Activated B cell treated with CpG ODN at 0.5 μM for 24 hours (primary cell): ENCODE data around the gene IGF1R. TPM values are rescaled to one million over a fixed set of nuclear protein-coding genes. Genes with fewer than 3 reads are reported as not detected.

Experiments used
- ATAC-seq: fragments of 200-7000 bp; cut with Tn5 transposase; one replicate; pipeline ENCODE4 v1.10.0; 2021; ENCODE audit warnings: low read depth, mild to moderate bottlenecking, moderate library complexity
- CTCF ChIA-PET: fragments of 350-600 bp; sonication (Branson Sonifier 250); formaldehyde crosslinking; loops from one replicate; lab custom pipeline; 2021; ENCODE audit warnings: antibody characterized with exemption; lab: Charles Lee
- POLR2A ChIA-PET: fragments of 350-600 bp; sonication (Branson Sonifier 250); formaldehyde crosslinking; loops from one replicate; lab custom pipeline; 2021; ENCODE audit warnings: antibody characterized with exemption; lab: Charles Lee
- DNase-seq: peaks from one replicate; pipeline ENCODE4 v3.0.0; 2022
- H3K27ac Mint-ChIP-seq: one replicate; pipeline ENCODE4 v1.8.0; 2020; ENCODE audit warnings: mixed read lengths
- H3K27me3 Mint-ChIP-seq: one replicate; pipeline ENCODE4 v1.8.0; 2021; ENCODE audit warnings: mixed read lengths
- H3K36me3 Mint-ChIP-seq: one replicate; pipeline ENCODE4 v1.8.0; 2021; ENCODE audit warnings: low read depth, mixed read lengths
- H3K4me1 Mint-ChIP-seq: one replicate; pipeline ENCODE4 v1.8.0; 2021; ENCODE audit warnings: mixed read lengths
- H3K4me3 Mint-ChIP-seq: one replicate; pipeline ENCODE4 v1.8.0; 2020; ENCODE audit warnings: mild to moderate bottlenecking, mixed read lengths
- H3K9me3 Mint-ChIP-seq: one replicate; pipeline ENCODE4 v1.8.0; 2020; ENCODE audit warnings: mixed read lengths
- intact Hi-C: fragments of 100-400 bp; cut with micrococcal nuclease; formaldehyde crosslinking; loops from one replicate; pipeline ENCODE4 v1.15.1; 2024
- total RNA-seq: library from RNA; stranded (reverse); gene quantifications from 2 replicates; pipeline ENCODE4 v1.2.3, GENCODE V29; 2022
- TF ChIP-seq, protein P1 (sequence below): fragments of 200-600 bp; IDR thresholded peaks from one replicate; pipeline ENCODE4 v1.8.0; 2022; ENCODE audit warnings: antibody characterized with exemption, mild to moderate bottlenecking

The IGF1R gene
- total RNA-seq, 1 donor from 2014 or later = 6.7 TPM

DNA sequence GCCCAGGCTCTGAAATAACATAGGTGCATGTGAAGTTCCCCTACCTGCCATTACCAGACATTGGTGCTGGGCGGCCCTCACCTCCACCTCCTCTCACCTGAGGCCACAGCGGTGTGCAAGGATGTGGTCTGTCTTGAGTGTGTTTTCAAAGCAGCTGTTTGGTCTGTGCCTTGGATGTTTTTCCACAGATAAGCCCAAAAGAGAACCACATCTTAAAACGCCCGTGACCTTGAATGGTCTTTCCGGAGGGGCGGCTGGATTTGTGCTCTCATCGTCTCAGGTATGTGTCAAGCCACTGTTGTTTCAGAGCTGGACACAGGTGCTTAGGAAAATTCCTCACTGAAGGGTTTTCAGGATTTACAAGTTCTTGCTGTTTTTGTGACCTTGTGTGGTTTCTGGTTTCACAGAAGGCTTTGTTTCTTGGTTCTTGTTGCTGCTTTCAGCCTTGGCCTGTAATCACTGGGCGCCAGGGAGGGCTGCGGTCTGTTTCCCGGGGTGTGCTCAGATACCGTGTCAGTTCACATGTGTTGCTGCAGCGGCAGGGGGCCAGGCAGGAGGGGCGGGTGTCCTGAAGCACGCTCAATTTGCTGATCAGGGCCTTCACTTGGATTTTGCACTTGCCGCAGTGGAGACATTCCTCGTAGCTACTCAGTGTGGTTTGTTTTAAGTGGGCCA is 128.4 kb downstream of the IGF1R start:
- ChIA-PET CTCF (no interaction called here), POLR2A (no interaction called here)
- Mint-ChIP-seq H3K4me1 (peaks cover 25% of the 10 kb centered on the region), H3K36me3 (no peaks in the 10 kb centered on the region), H3K9me3 (no peaks in the 10 kb centered on the region), H3K4me3 (no peak overlapping the region), H3K27ac (no peak overlapping the region), H3K27me3 (peaks cover 18% of the 10 kb centered on the region)
- TF ChIP-seq, protein P1, sequence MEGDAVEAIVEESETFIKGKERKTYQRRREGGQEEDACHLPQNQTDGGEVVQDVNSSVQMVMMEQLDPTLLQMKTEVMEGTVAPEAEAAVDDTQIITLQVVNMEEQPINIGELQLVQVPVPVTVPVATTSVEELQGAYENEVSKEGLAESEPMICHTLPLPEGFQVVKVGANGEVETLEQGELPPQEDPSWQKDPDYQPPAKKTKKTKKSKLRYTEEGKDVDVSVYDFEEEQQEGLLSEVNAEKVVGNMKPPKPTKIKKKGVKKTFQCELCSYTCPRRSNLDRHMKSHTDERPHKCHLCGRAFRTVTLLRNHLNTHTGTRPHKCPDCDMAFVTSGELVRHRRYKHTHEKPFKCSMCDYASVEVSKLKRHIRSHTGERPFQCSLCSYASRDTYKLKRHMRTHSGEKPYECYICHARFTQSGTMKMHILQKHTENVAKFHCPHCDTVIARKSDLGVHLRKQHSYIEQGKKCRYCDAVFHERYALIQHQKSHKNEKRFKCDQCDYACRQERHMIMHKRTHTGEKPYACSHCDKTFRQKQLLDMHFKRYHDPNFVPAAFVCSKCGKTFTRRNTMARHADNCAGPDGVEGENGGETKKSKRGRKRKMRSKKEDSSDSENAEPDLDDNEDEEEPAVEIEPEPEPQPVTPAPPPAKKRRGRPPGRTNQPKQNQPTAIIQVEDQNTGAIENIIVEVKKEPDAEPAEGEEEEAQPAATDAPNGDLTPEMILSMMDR = no peak
- DNase-seq (no peak), ATAC-seq (peak; percentile 53)
- intact Hi-C loops = loop anchor here (5.0 kb wide), 2 partner anchors 124 to 981 kb away; no protein-coding TSS in a partner anchor

DNA sequence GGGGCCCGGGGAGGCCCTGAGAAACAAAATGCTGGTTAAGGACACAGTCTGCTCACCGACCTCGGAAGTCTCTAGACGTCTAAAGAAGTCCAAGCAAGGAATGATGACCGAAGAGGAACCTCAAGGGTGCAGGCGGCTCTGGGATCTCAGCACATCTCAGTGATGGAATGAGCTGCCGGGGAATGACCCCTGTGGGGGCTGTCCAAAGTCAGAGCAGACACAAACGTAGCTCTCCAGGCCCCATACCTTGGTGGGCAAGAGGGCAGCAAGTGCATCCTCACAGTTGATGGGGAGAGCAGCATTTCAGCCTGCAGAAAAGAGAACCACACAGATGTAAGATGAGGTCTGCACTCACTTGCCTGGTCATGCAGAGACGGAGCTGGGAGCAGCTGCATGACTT is 129.1 kb downstream of the IGF1R start:
- peaks cover 25% of the 10 kb centered on the region for H3K4me1 Mint-ChIP-seq
- DNase-seq (no peak), ATAC-seq (no peak)
- no peak overlapping the region for H3K27ac Mint-ChIP-seq
- TF ChIP-seq, protein P1 = no peak
- peaks cover 17% of the 10 kb centered on the region for H3K27me3 Mint-ChIP-seq
- ChIA-PET POLR2A (no interaction called here), CTCF (interaction anchor here (4.4 kb wide), 1 partner anchor 104 kb away, joined by 45 read pairs; no protein-coding TSS in a partner anchor)
- no peaks in the 10 kb centered on the region for H3K9me3 Mint-ChIP-seq
- H3K4me3 Mint-ChIP-seq = no peak overlapping the region
- intact Hi-C loops = loop anchor here (5.0 kb wide), 2 partner anchors 125 to 980 kb away; no protein-coding TSS in a partner anchor
- no peaks in the 10 kb centered on the region for H3K36me3 Mint-ChIP-seq

DNA sequence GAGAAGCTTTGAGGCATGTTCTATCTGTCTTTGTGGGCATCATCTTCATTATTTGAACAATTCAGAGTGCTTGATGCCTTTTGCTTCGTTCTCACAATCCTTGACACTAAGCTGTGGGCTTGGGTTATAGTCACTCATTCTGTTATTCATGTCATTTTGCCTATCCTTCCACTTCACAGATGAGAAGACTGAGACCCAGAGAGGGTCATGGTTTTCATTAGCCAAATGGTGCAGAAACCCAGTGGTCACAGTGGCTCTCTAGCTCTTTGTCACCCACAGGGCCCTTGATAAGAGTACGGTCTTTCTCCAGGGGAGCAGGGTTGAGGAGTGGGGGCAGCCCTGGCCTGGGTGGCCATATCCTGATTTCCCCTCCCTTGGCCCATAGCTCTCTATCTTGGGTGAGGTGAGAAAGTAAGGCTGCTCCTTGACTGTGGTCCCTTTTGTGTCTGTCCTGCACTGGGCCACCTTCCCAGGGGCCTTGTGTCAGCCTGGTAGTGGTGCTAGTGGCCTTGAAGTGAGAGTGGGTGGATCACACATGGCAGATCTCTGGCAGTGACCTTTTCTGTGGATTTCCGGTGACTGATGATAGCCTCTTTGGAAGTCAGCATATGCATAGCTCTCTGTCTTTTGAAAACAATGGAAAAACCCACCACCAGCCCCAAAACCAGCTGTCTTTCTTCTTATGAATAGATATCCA is 130.1 kb downstream of the IGF1R start:
- peaks cover 17% of the 10 kb centered on the region for H3K27me3 Mint-ChIP-seq
- POLR2A ChIA-PET = no interaction called here
- H3K9me3 Mint-ChIP-seq = no peaks in the 10 kb centered on the region
- no peak for ATAC-seq
- TF ChIP-seq, protein P1 = no peak
- CTCF ChIA-PET = interaction anchor here (0.9 to 4.4 kb wide), 5 partner anchors 13 to 281 kb away, joined by 3 to 45 read pairs (median 3); no protein-coding TSS in a partner anchor
- H3K36me3 Mint-ChIP-seq = no peaks in the 10 kb centered on the region
- peaks cover 25% of the 10 kb centered on the region for H3K4me1 Mint-ChIP-seq
- no peak overlapping the region for H3K27ac Mint-ChIP-seq
- no peak overlapping the region for H3K4me3 Mint-ChIP-seq
- DNase-seq = no peak
- intact Hi-C loops = loop anchor here (5.0 kb wide), 2 partner anchors 126 to 979 kb away; no protein-coding TSS in a partner anchor

DNA sequence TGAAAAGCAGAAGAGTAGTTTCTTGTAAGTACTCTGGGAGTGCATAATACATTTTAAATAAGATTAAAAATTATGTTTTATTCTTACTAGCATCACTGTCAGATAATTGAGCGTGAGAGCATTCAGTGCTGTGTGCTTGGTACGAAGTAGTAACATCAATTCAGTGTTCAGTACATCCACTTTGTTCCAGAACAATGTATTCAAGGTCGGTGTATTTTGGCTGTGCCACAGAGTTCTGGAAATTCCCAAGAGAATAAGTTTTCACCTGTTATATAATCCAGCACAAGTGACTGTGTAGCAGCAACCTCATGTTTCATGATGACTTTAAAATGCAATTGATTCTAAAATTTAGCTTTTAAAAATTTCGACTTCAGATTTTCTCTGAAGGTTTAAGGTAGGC is 130.6 kb downstream of the IGF1R start:
- Mint-ChIP-seq H3K4me1 (peaks cover 25% of the 10 kb centered on the region), H3K9me3 (no peaks in the 10 kb centered on the region), H3K4me3 (no peak overlapping the region), H3K27ac (no peak overlapping the region), H3K27me3 (peaks cover 17% of the 10 kb centered on the region), H3K36me3 (no peaks in the 10 kb centered on the region)
- POLR2A ChIA-PET = no interaction called here
- TF ChIP-seq, protein P1 = no peak
- intact Hi-C loops = loop anchor here (1.0 to 5.0 kb wide), 7 partner anchors 10 to 978 kb away; no protein-coding TSS in a partner anchor
- DNase-seq (no peak), ATAC-seq (no peak)
- CTCF ChIA-PET = interaction anchor here (0.9 to 4.4 kb wide), 6 partner anchors 13 to 297 kb away, joined by 3 to 45 read pairs (median 4); no protein-coding TSS in a partner anchor
